ENCODE results near the gene ALKAL2. TPM values are rescaled to one million over a fixed set of nuclear protein-coding genes. Genes with fewer than 3 reads are reported as not detected.

The ALKAL2 gene
- polyA plus RNA-seq, 3 donors, result 4.9 to 6.1 (median 6.1) TPM

GRCh38 chr2:305366-305765 is 17.5 kb upstream of the ALKAL2 start:
- DNase-seq, result no peak

GRCh38 chr2:296354-296753 is 8.5 kb upstream of the ALKAL2 start:
- no peak for DNase-seq

GRCh38 chr2:295090-295489 is 7.2 kb upstream of the ALKAL2 start:
- no peak for DNase-seq

- DNase-seq, result peak; percentile 78
These were observed 2.3 kb upstream of the ALKAL2 start for GRCh38 chr2:290090-290722.

GRCh38 chr2:289362-290089 is 1.6 kb upstream of the ALKAL2 start:
- DNase-seq, result no peak

- DNase-seq, result no peak
These were observed 969 bp upstream of the ALKAL2 start for GRCh38 chr2:288758-289361.

- no peak for DNase-seq
These were observed 413 bp downstream of the ALKAL2 start for GRCh38 chr2:287471-287885.

- DNase-seq, result no peak
These were observed 1.0 kb downstream of the ALKAL2 start for GRCh38 chr2:286774-287392.

- no peak for DNase-seq
These were observed 1.9 kb downstream of the ALKAL2 start for GRCh38 chr2:286035-286434.

GRCh38 chr2:285531-285930 is 2.4 kb downstream of the ALKAL2 start:
- DNase-seq, result no peak

- DNase-seq, result no peak
These were observed 2.9 kb downstream of the ALKAL2 start for GRCh38 chr2:284896-285492.

GRCh38 chr2:283996-284794 is 3.7 kb downstream of the ALKAL2 start:
- DNase-seq, result no peak

GRCh38 chr2:282371-283263 is 5.3 kb downstream of the ALKAL2 start:
- no peak for DNase-seq

- DNase-seq, result no peak
These were observed 6.5 kb downstream of the ALKAL2 start for GRCh38 chr2:281381-281780.

GRCh38 chr2:280650-281110 is 7.2 kb downstream of the ALKAL2 start:
- DNase-seq, result no peak

GRCh38 chr2:279956-280649 is 7.8 kb downstream of the ALKAL2 start:
- no peak for DNase-seq

GRCh38 chr2:279366-279765 is 8.5 kb downstream of the ALKAL2 start:
- no peak for DNase-seq

GRCh38 chr2:278927-279320 is 9.0 kb downstream of the ALKAL2 start:
- DNase-seq, result no peak

- no peak for DNase-seq
These were observed 9.5 kb downstream of the ALKAL2 start for GRCh38 chr2:278312-278926.
